Effector memory CD4-positive, alpha-beta T cell (primary cell): ENCODE data around the gene TGM3.

ENCODE experiments used
- DNase-seq, 3 donors: peaks; one replicate each; pipeline ENCODE4 v3.0.0-alpha.2; 2020
- H3K27ac ChIP-seq: 2 replicates; pipeline ENCODE4 v1.7.0; 2013; ENCODE audit warnings: mild to moderate bottlenecking, low read length, moderate library complexity; ENCODE audit not compliant: insufficient read depth, poor library complexity, severe bottlenecking
- H3K27me3 ChIP-seq: replicated peaks from 2 replicates; pipeline ENCODE4 v1.7.0; 2013; ENCODE audit warnings: mild to moderate bottlenecking, low read length; ENCODE audit not compliant: insufficient read depth, control insufficient read depth, poor library complexity, severe bottlenecking
- H3K36me3 ChIP-seq: 2 replicates; pipeline ENCODE4 v1.7.0; 2013; ENCODE audit warnings: mild to moderate bottlenecking, low read length, moderate library complexity; ENCODE audit not compliant: control insufficient read depth, insufficient read depth
- H3K4me1 ChIP-seq: 2 replicates; pipeline ENCODE4 v1.7.0; 2013; ENCODE audit warnings: low read length, mild to moderate bottlenecking; ENCODE audit not compliant: control insufficient read depth, insufficient read depth, poor library complexity, severe bottlenecking
- H3K4me3 ChIP-seq: 2 replicates; pipeline ENCODE4 v1.7.0; 2013; ENCODE audit warnings: low read length, low read depth, mild to moderate bottlenecking; ENCODE audit not compliant: insufficient read depth, poor library complexity, severe bottlenecking
- H3K9me3 ChIP-seq: 2 replicates; pipeline ENCODE4 v1.7.0; 2013; ENCODE audit warnings: mild to moderate bottlenecking, low read length, moderate library complexity; ENCODE audit not compliant: control insufficient read depth
- total RNA-seq, 3 donors: gene quantifications; one replicate each; lab custom pipeline; 2026; lab: John Stamatoyannopoulos, UW

The TGM3 gene
- total RNA-seq, result 0 reads per million in 3 donors

DNA sequence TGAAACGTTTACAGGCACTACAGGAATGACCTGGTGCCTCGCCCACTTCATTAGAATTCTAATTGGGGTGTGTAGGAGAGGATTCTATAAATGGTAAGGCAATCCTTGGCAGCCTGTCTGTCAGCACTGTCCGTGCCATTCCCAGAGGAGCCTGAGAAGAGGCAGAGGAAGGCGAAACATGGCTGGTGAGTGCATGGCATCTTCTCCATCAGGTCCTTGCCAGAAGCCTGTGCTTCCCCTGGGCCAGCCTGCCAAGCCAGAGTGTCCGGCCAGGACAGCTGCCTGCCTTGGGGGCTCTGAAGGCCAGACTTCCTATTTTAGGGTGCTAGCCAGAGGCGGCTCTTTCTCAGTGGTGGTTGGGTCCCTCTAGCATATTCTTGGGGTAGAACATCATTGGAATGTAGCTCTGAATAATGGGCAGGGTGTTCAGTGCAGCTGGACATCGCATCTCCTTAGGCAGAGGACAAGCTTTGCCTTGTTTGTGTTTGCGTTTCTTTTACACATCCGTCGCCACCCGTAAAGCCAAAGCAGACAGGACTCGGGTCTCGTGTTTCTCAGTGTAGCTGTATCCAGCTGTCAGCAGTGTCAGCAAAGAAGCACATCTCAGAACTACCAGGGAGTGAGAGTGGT is at the start of gene TGM3:
Gene TGM3 (plus strand): TSS at position 116 of the 630 bp plus-strand sequence. CDS start 63 bp downstream, at position 179.
- H3K4me1 ChIP-seq, result no peaks in the 10 kb centered on the region
- no peaks in the 10 kb centered on the region for H3K9me3 ChIP-seq
- H3K27ac ChIP-seq, result no peak within 1 kb of the TSS
- DNase-seq, result no peak
- H3K36me3 ChIP-seq, result no peaks in the 10 kb centered on the region
- H3K4me3 ChIP-seq, result no peak within 1 kb of the TSS
- no peaks in the 10 kb centered on the region for H3K27me3 ChIP-seq

GRCh38 chr20:2246069-2246491 is 49.7 kb upstream of the TGM3 start:
- H3K4me3 ChIP-seq, result no peak overlapping the region
- H3K27me3 ChIP-seq, result no peaks in the 10 kb centered on the region
- H3K36me3 ChIP-seq, result no peaks in the 10 kb centered on the region
- DNase-seq, result no peak
- no peak overlapping the region for H3K27ac ChIP-seq
- H3K9me3 ChIP-seq, result no peaks in the 10 kb centered on the region
- no peaks in the 10 kb centered on the region for H3K4me1 ChIP-seq

DNA sequence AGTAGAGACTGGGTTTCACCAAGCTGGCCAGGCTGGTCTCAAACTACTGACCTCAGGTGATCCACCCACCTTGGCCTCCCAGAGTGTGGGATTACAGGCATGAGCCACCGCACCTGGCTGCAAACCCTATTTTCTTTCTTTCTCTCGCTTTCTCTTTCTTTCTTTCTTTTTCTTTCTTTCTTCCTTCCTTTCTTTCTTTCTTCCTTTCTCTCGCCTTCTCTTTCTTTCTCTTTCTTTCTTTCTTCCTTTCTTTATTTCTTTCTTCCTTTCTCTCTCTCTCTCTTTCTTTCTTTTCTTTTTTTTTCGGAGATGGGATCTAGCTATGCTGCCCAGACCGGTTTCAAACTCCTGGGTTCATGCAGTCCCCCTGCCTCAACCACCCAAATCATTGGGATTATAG is 47.0 kb upstream of the TGM3 start:
- no peak overlapping the region for H3K27ac ChIP-seq
- H3K9me3 ChIP-seq, result no peaks in the 10 kb centered on the region
- H3K4me3 ChIP-seq, result no peak overlapping the region
- H3K4me1 ChIP-seq, result no peaks in the 10 kb centered on the region
- H3K36me3 ChIP-seq, result no peaks in the 10 kb centered on the region
- no peaks in the 10 kb centered on the region for H3K27me3 ChIP-seq
- DNase-seq, result no peak

GRCh38 chr20:2249935-2250334 is 45.9 kb upstream of the TGM3 start:
- H3K4me3 ChIP-seq, result no peak overlapping the region
- no peak for DNase-seq
- H3K27ac ChIP-seq, result no peak overlapping the region
- no peaks in the 10 kb centered on the region for H3K9me3 ChIP-seq
- H3K36me3 ChIP-seq, result no peaks in the 10 kb centered on the region
- H3K27me3 ChIP-seq, result no peaks in the 10 kb centered on the region
- H3K4me1 ChIP-seq, result no peaks in the 10 kb centered on the region

DNA sequence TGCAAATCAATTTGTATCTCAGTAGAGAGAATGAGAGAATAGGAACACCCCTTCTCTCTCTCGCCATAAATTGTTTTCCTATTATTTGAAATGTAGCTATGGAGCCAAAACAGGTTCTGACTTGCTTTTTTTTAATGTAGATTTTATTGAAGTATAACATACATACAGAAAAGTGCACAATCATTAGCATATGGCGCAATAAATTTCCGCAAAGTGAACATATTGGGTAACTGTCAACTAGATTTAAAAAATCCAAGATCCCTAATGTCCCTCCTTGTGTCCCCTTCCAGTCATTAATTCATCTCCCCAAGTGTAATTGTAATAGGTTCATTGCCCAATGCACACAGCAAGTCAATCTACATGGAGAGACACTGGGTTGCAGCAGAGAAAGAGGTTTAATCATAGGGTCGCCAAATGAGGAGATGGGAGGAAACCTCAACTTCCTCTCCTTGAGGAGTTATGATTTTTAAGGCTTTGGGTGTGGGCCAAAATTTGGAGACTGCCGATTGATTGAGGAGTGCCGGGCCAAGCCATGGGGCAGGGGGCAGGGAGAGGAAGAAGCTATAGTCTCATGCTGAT is 43.3 kb upstream of the TGM3 start:
- H3K27ac ChIP-seq, result no peak overlapping the region

GRCh38 chr20:2253256-2253655 is 42.5 kb upstream of the TGM3 start:
- H3K4me3 ChIP-seq, result no peak overlapping the region
- no peaks in the 10 kb centered on the region for H3K27me3 ChIP-seq
- no peaks in the 10 kb centered on the region for H3K9me3 ChIP-seq
- no peak overlapping the region for H3K27ac ChIP-seq
- H3K36me3 ChIP-seq, result no peaks in the 10 kb centered on the region
- H3K4me1 ChIP-seq, result no peaks in the 10 kb centered on the region
- no peak for DNase-seq

More for the DNA sequence above, 43.3 kb upstream of the TGM3 start:
- Histone ChIP-seq H3K4me3 (no peak overlapping the region), H3K27me3 (no peaks in the 10 kb centered on the region), H3K9me3 (no peaks in the 10 kb centered on the region), H3K4me1 (no peaks in the 10 kb centered on the region), H3K36me3 (no peaks in the 10 kb centered on the region)
- DNase-seq, result no peak

- no peaks in the 10 kb centered on the region for H3K27me3 ChIP-seq
- no peaks in the 10 kb centered on the region for H3K4me1 ChIP-seq
- DNase-seq, result no peak
- H3K9me3 ChIP-seq, result no peaks in the 10 kb centered on the region
- no peak overlapping the region for H3K4me3 ChIP-seq
- H3K27ac ChIP-seq, result no peak overlapping the region
- H3K36me3 ChIP-seq, result no peaks in the 10 kb centered on the region
These were observed 41.5 kb upstream of the TGM3 start for GRCh38 chr20:2254333-2254732.

GRCh38 chr20:2255926-2256531 is 39.8 kb upstream of the TGM3 start:
- no peaks in the 10 kb centered on the region for H3K27me3 ChIP-seq
- no peaks in the 10 kb centered on the region for H3K4me1 ChIP-seq
- H3K4me3 ChIP-seq, result no peak overlapping the region
- no peaks in the 10 kb centered on the region for H3K9me3 ChIP-seq
- DNase-seq, result no peak
- H3K36me3 ChIP-seq, result no peaks in the 10 kb centered on the region
- no peak overlapping the region for H3K27ac ChIP-seq

DNA sequence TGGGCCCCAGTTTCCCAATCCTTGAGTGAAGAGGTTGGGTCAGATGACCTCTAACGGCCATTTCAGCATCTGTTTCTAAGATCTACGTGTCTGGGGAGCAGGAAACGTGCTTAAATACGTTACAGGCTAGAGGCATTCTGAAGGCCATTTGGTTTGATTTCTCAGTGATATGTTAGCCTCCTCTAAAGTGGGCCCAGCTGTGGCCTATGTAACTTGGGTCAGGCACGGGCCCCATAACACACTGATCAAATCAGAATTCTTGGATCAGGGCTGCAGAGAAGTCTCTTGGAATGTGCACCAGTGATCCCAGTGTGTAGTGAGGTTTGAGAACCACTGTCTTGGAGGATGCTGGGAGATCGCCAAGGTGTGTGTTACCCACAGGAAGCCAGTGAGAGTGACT is 36.1 kb upstream of the TGM3 start:
- Histone ChIP-seq H3K36me3 (no peaks in the 10 kb centered on the region), H3K27me3 (no peaks in the 10 kb centered on the region), H3K4me3 (no peak overlapping the region), H3K27ac (no peak overlapping the region), H3K4me1 (no peaks in the 10 kb centered on the region), H3K9me3 (no peaks in the 10 kb centered on the region)
- no peak for DNase-seq

DNA sequence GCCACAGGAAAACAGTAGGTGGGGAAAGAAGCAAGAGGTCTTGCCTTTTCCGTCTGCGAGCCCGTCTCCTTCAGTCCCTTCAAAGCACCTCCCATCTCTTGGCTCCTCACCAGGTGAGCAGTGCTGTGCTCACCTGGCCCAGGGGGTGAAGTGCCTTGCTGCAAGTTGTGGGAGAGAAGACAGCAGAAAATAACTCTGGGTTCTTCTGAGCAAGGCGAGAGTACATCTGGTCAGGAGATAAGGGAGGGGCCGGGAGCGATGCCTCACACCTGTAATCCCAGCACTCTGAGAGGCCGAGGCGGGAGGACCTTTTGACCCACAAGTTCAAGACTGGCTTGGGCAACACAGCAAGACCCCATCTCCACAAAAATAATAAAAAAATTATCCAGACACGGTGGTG is 35.6 kb upstream of the TGM3 start:
- Histone ChIP-seq H3K4me1 (no peaks in the 10 kb centered on the region), H3K9me3 (no peaks in the 10 kb centered on the region), H3K27ac (no peak overlapping the region), H3K4me3 (no peak overlapping the region), H3K36me3 (no peaks in the 10 kb centered on the region), H3K27me3 (no peaks in the 10 kb centered on the region)
- no peak for DNase-seq
